Prostate gland (tissue), 2 donors: ENCODE results near the gene CCR7.

Source experiments
- CTCF ChIP-seq, 4 experiments: fragments of 200-600 bp in 2 of 4; fragments of 450-650 bp in 2 of 4; sonication (generic) in 2 of 4; IDR thresholded peaks; 1 replicate in 3 of 4; 2 replicates in 1 of 4; pipeline ENCODE4 v1.5.1; 2016 to 2019; ENCODE audit warnings: antibody characterized with exemption in 4 of 4, mild to moderate bottlenecking in 2 of 4, moderate library complexity in 2 of 4
- POLR2AphosphoS5 ChIP-seq: sonication (generic); formaldehyde crosslinking; IDR thresholded peaks from one replicate; pipeline ENCODE4 v1.6.1; 2017; ENCODE audit warnings: antibody characterized with exemption

DNA sequence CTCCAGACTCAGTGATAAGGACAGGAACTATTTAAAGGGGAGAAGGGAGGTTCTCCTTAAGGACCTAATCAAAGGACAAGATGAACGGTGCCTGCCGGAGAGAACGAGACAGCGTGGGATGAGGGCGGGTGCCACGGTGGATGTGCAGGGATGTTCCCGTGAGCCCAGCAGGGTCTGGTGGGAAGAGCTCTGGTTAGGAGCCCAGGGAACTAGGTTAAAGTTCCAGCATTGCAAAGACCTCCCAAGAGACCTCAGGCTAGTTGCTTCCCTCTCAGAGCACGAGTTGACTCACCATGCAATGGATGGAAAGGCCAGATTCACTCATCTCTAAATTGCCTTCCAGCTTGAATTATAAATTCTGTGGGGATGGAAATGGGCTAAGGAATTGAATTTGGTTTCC lies 14.7 kb downstream of the CCR7 start:
- TF ChIP-seq CTCF (IDR thresholded peaks at IDR 0.05) (no peak), POLR2AphosphoS5 (no peak)
